C4-2B (cell line): Measurements from ENCODE around the gene PNPLA6.

ENCODE experiments used
- H3K27ac ChIP-seq: fragments of 450-650 bp; 2 replicates; pipeline ENCODE4 v1.5.1; 2017
- CTCF ChIP-seq: fragments of 450-650 bp; conservative IDR thresholded peaks from 2 replicates; pipeline ENCODE4 v1.5.1; 2017; ENCODE audit warnings: mild to moderate bottlenecking
- ZFX ChIP-seq: fragments of 450-650 bp; IDR thresholded peaks from 2 replicates; pipeline ENCODE4 v1.6.1; 2017

PNPLA6 gene

DNA sequence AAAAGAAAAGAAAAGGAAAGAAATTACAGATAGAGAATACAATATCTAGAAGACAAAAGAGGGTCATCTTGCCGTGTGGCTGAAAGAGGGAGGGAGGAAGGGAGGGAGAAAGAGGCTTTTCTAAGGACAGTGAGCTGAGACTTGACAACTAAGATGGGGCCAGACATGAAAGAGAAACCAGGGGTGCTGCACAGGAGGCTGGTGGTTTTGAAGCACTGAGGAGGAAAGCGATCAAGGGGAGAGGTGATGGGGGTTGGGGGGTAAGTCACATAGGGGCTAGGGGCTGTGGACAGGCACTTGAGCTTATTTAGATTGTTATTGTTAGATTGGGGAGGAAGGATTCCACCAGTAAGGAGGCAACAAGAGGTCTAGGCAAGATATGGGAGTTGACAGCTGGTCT, 17.3 kb downstream of the PNPLA6 start:
- TF ChIP-seq CTCF: no peak
- no peak for TF ChIP-seq ZFX
- no peak overlapping the region for H3K27ac ChIP-seq

DNA sequence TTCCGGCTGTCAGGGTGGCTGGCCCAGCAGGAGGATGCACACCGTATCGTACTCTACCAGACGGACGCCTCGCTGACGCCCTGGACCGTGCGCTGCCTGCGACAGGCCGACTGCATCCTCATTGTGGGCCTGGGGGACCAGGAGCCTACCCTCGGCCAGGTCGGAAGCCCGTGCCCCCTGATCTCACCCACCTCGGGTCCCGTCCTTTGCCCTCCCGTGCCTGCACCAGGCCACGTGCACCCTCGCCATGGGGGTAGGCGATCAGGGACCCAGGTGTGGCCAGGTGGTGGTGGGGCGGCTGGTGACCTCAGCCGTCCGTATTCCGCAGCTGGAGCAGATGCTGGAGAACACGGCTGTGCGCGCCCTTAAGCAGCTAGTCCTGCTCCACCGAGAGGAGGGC, 19.0 kb downstream of the PNPLA6 start:
- TF ChIP-seq ZFX (no peak), CTCF (no peak)
- H3K27ac ChIP-seq: no peak overlapping the region

GRCh38 chr19:7554990-7555864, 19.7 kb downstream of the PNPLA6 start:
- H3K27ac ChIP-seq: no peak overlapping the region
- no peak for TF ChIP-seq ZFX

- no peak overlapping the region for H3K27ac ChIP-seq
- TF ChIP-seq ZFX (no peak), CTCF (no peak)
Measured at GRCh38 chr19:7556696-7557315, 21.3 kb downstream of the PNPLA6 start.

DNA sequence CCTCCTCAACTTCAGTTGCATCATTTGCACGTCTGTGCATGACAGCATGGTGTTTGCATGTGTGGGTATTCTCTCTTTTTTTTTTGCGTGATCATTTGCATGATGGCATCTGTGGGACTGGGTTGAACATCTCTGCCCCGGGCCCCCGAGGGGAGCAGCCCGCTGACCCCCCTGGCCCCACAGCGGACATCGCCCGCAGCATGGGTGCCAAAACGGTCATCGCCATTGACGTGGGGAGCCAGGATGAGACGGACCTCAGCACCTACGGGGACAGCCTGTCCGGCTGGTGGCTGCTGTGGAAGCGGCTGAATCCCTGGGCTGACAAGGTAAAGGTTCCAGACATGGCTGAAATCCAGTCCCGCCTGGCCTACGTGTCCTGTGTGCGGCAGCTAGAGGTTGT, 23.1 kb downstream of the PNPLA6 start:
- no peak for TF ChIP-seq ZFX
- no peak overlapping the region for H3K27ac ChIP-seq

- H3K27ac ChIP-seq: no peak overlapping the region
- no peak for TF ChIP-seq ZFX
- no peak for TF ChIP-seq CTCF
Measured at GRCh38 chr19:7559102-7559501, 23.6 kb downstream of the PNPLA6 start.

DNA sequence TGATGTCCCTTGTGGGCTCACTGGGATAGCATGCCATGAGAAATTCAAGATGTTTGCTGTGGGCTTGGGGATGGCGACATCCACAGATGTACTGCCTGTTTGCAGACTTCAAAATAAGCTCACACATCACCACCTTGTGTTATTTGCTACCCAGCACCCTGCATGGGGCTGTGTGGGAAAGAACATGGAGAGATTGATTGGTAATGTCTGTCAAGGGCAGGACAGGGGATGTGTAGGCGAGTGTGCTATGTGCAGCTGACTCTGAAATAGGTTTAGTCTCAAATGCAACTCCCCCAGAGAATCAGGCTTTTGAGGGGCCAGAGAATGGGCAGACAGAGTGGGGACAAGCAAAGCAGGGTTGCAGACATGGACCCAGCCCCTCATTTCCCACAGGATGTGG, 24.7 kb downstream of the PNPLA6 start:
- no peak overlapping the region for H3K27ac ChIP-seq
- TF ChIP-seq CTCF: no peak
- no peak for TF ChIP-seq ZFX

- H3K27ac ChIP-seq: no peak overlapping the region
- TF ChIP-seq ZFX (no peak), CTCF (no peak)
Measured at GRCh38 chr19:7561325-7561724, 25.8 kb downstream of the PNPLA6 start.
